AG09309 (cell line): ENCODE results near the gene CDH4.
"Not testable (repeated sequence)": the region's sequence is repeated elsewhere in the genome, so short reads cannot be mapped to it uniquely, and the experiment has no call there.

ENCODE experiments used
- DNase-seq: peaks from one replicate; pipeline ENCODE4 v3.0.0-alpha.2; 2010; ENCODE audit warnings: low read depth
- H3K4me3 ChIP-seq: 2 replicates; pipeline ENCODE4 v1.5.1; 2011; ENCODE audit warnings: mild to moderate bottlenecking, low read depth, low read length, moderate library complexity; ENCODE audit not compliant: control insufficient read depth
- TF ChIP-seq, protein P1 (sequence below): IDR thresholded peaks from 2 replicates; pipeline ENCODE4 v1.5.1; 2011; ENCODE audit warnings: mild to moderate bottlenecking, low read depth, low read length, inconsistent platforms; ENCODE audit not compliant: insufficient read depth, control insufficient read depth; ENCODE audit errors: missing control alignments

CDH4 gene

DNA sequence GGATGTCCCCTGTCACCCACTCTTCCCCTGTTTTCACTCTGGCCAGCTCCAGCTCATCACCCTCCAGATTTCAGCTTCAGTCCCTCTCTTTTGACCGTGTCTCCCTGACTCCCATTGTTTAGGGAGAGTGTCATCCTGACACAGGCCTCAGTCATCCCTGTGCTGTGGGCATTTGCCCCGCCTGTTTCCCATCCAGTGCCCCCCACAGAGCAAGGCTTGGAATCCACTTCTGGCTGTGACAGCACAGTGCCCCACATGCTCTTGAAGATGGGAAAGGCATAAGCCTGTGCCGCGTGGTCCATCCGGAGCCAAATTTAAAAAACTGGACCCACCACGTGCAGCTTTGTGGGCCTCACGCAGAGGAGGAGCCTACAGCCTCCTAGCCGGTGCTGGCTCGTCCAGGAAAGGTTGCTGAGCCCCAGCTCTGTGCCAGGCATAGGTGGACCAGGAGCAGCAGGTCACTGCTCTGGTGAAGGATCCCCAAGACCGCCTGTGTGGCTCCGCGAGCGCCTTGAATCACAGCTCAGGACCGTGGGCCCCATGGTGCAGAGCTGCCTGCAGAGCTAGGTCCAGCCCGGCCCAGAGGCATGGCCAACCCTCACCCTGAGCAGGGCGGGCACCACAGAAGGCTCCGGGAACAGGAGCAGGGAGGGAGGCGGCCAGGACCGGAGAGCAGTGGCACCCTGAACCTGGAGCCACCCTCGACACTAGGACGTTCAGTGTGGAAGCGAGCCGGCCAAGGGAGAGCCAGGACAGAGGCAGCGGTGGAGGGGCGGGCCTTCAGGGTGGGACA lies 172.8 kb downstream of the CDH4 start:
- no peak overlapping the region for H3K4me3 ChIP-seq
- TF ChIP-seq, protein P1, sequence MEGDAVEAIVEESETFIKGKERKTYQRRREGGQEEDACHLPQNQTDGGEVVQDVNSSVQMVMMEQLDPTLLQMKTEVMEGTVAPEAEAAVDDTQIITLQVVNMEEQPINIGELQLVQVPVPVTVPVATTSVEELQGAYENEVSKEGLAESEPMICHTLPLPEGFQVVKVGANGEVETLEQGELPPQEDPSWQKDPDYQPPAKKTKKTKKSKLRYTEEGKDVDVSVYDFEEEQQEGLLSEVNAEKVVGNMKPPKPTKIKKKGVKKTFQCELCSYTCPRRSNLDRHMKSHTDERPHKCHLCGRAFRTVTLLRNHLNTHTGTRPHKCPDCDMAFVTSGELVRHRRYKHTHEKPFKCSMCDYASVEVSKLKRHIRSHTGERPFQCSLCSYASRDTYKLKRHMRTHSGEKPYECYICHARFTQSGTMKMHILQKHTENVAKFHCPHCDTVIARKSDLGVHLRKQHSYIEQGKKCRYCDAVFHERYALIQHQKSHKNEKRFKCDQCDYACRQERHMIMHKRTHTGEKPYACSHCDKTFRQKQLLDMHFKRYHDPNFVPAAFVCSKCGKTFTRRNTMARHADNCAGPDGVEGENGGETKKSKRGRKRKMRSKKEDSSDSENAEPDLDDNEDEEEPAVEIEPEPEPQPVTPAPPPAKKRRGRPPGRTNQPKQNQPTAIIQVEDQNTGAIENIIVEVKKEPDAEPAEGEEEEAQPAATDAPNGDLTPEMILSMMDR = no peak
- no peak for DNase-seq

DNA sequence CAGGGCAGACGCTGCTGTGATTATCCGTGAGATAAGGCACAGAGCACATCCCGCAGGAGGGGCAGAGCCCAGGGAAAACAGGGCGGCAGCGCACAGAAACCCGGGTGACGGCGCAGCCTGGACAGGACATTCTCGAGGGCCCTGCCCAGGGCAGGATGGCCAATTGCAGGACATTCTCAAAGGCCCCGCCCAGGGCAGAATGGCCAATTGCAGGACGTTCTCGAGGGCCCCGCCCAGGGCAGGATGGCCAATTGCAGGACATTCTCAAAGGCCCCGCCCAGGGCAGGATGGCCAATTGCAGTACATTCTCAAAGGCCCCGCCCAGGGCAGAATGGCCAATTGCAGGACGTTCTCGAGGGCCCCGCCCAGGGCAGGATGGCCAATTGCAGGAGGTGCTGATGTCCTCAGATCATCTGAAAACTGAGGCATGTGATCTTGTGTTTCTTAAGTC lies 173.5 kb downstream of the CDH4 start:
- not testable (repeated sequence) for DNase-seq, H3K4me3 ChIP-seq

DNA sequence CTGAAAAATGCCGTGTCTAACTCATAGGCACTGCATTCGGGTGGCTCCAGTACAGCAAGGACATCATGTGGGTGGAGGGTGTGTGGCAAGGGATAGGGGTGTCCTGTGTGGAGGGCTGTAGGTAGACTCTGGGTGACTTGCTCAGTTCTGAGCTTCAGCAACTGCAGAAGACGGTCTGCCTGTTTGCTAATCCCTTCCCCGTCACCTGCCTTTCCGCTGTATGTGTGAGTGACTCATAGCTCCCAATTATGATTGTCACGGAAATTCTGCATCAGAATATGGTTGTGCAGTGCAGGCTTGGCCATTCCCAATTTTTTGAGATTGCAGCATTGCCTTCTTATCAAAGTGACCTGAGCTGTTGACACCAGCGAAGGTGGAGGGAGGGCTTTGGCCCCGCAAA lies 174.3 kb downstream of the CDH4 start:
- DNase-seq = no peak
- TF ChIP-seq, protein P1 = no peak

DNA sequence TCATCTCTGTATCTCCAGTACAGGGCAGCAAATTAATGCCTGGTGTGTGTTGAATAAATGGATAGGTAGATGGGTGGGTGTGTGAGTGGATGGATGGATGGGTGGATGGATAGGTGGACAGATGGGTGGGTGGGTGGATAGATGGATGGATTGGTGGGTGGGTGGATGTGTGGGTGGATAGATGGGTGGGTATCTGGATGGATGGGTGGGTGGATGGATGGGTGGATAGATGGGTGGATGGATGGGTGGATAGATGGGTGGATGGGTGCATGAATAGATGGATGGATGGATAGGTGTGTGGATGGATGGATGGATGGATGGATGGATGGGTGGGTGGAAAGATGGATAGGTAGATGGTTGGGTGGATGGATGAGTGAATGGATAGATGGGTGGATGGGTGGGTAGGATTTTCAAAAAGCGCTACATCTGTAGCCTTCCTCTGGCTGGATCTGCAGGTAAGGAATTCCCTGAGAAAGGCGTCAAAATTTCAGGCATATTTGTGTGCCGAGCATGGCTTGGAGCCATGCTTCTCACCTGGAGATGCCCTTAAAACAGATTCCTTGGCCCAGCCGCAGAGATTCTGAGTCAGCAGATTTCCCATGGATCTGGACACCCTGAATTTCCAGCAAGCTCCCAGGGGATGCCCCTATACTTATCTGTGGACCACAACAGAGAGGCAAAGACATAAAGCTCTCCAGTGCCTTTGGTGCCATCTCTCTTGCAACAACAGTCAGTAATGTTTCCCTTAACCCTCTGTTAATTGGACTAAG lies 177.6 kb downstream of the CDH4 start:
- no peak overlapping the region for H3K4me3 ChIP-seq
- DNase-seq = no peak
- TF ChIP-seq, protein P1 = no peak

More for the DNA sequence above, 174.3 kb downstream of the CDH4 start:
- no peak overlapping the region for H3K4me3 ChIP-seq

DNA sequence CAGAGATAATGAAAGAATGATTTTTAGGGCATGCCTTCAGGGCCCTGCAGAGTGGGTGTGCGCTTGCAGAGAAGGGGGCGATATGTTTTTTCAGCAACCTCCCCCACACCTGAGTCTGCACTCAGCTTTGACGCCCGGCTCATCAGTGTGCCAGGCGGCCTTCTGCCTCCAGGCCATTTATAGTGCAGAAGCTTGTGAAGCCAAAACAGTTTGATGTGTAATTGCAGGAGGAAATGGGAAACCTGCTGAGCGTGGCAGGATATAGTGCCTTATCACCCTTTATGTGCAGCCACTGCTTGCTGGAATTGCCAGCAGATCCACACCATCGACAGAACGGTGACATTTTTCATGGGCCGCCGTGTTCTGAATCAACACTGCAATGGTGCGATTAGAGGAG lies 178.2 kb downstream of the CDH4 start:
- no peak for DNase-seq
- TF ChIP-seq, protein P1 = no peak
- no peak overlapping the region for H3K4me3 ChIP-seq

DNA sequence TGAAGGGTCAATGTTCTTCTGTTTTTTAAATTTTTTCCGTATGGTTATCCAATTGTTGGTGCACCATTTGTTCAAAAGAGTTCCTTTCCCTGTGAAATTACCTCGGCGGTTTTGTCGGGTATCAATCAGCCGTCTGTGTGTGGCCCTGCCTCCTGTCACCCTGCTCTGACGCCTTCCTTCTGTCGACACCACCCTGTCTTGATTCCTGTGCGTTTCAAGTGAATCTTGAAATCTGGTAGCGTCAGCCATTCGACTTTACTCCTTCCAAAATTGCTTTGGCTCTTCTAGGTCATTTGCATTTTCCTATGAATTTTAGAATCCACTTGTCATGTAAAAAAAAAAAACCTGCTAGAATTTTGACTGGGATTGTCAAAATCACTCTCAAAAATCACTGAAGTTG lies 181.1 kb downstream of the CDH4 start:
- H3K4me3 ChIP-seq = no peak overlapping the region
- DNase-seq = no peak

More for the DNA sequence above, 181.1 kb downstream of the CDH4 start:
- TF ChIP-seq, protein P1 = no peak
